Measurements from ENCODE around the gene L3MBTL3.

- TF ChIP-seq POLR2A (IDR thresholded peaks at IDR 0.05) (no peak), CTCF (IDR thresholded peaks at IDR 0.05) (no peak)
These were observed 8.5 kb downstream of the L3MBTL3 start for GRCh38 chr6:130026859-130027258.

Measured in transverse colon (tissue), 3 donors.